C4-2B (cell line): Measurements from ENCODE around the gene INPP4B.

Source experiments
- ZFX ChIP-seq: fragments of 450-650 bp; IDR thresholded peaks from 2 replicates; pipeline ENCODE4 v1.6.1; 2017
- TF ChIP-seq, protein P1 (sequence below): fragments of 450-650 bp; conservative IDR thresholded peaks from 2 replicates; pipeline ENCODE4 v1.5.1; 2017; ENCODE audit warnings: mild to moderate bottlenecking

DNA sequence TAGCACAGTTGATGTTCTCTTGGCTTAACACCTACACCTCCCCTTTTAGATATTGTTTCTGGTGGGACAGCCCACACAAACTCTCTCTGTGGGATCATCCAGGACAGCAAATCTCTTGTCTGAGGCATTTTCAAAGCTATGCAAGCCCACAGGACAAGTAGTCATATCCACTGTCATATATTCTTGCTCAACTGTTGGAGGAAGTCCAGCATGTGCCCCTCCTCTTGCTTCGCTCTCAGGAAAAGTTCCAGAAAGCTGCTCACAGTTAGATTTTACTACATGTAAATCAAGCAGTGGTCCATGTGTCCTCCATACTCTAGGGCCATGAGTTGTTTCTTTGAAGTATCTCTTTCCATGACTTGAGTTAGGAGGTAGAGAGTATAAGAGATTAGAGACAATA, 260.7 kb downstream of the INPP4B start:
- TF ChIP-seq, protein P1, sequence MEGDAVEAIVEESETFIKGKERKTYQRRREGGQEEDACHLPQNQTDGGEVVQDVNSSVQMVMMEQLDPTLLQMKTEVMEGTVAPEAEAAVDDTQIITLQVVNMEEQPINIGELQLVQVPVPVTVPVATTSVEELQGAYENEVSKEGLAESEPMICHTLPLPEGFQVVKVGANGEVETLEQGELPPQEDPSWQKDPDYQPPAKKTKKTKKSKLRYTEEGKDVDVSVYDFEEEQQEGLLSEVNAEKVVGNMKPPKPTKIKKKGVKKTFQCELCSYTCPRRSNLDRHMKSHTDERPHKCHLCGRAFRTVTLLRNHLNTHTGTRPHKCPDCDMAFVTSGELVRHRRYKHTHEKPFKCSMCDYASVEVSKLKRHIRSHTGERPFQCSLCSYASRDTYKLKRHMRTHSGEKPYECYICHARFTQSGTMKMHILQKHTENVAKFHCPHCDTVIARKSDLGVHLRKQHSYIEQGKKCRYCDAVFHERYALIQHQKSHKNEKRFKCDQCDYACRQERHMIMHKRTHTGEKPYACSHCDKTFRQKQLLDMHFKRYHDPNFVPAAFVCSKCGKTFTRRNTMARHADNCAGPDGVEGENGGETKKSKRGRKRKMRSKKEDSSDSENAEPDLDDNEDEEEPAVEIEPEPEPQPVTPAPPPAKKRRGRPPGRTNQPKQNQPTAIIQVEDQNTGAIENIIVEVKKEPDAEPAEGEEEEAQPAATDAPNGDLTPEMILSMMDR: no peak
- no peak for TF ChIP-seq ZFX
